Placental pericyte (primary cell): Measurements from ENCODE around the gene IL12RB1. TPM values are rescaled to one million over a fixed set of nuclear protein-coding genes. Genes with fewer than 3 reads are reported as not detected.

Experiments
- total RNA-seq: library from RNA; depleted of rRNA; stranded (reverse); fragments of >200 nt; gene quantifications from 2 replicates; pipeline ENCODE4 v1.2.3, GENCODE V29; 2012

The IL12RB1 gene
- 0.43 and 0.88 TPM in 2 replicates for total RNA-seq

GRCh38 chr19:18086590-18087138 lies at the start of gene IL12RB1:
TSS of gene IL12RB1 (minus strand) at chr19:18086934. CDS start at chr19:18086823, 111 bp downstream.

GRCh38 chr19:18097217-18097992 lies 10.7 kb upstream of the IL12RB1 start, which contains the start of gene MAST3:
TSS of gene MAST3 (plus strand) at chr19:18097778. CDS start at chr19:18097793, 15 bp downstream.

Other genes starting within 250 kb of the IL12RB1 start
- gene JAK3, start 239.0 kb downstream of the IL12RB1 start, total RNA-seq, result 3.9 and 4.8 TPM in 2 replicates
- 1,284 and 1,800 TPM in 2 replicates for gene RPL18A, start 227.0 kb downstream of the IL12RB1 start, total RNA-seq
- gene SLC5A5, start 215.0 kb downstream of the IL12RB1 start, total RNA-seq, result not detected in 2 replicates
- gene CCDC124, start 153.9 kb downstream of the IL12RB1 start, total RNA-seq, result 27.5 and 35.2 TPM in 2 replicates
- gene KCNN1, start 119.8 kb downstream of the IL12RB1 start, total RNA-seq, result not detected in 2 replicates
- gene ARRDC2, start 78.8 kb downstream of the IL12RB1 start, total RNA-seq, result 4.6 and 8.9 TPM in 2 replicates
- 3.0 and 3.1 TPM in 2 replicates for gene MAST3, start 10.8 kb upstream of the IL12RB1 start, total RNA-seq
- 23.2 and 47.7 TPM in 2 replicates for gene PIK3R2, start 66.2 kb upstream of the IL12RB1 start, total RNA-seq
- 23.9 and 24.3 TPM in 2 replicates for gene IFI30, start 86.9 kb upstream of the IL12RB1 start, total RNA-seq
- gene MPV17L2, start 106.3 kb upstream of the IL12RB1 start, total RNA-seq, result 21.3 and 42.0 TPM in 2 replicates
- 2.0 and 3.1 TPM in 2 replicates for gene RAB3A, start 117.1 kb upstream of the IL12RB1 start, total RNA-seq
- 0.29 and 1.3 TPM in 2 replicates for gene PDE4C, start 139.5 kb upstream of the IL12RB1 start, total RNA-seq
- 0.57 and 1.1 TPM in 2 replicates for gene IQCN, start 187.5 kb upstream of the IL12RB1 start, total RNA-seq
- 120 and 186 TPM in 2 replicates for gene JUND, start 194.7 kb upstream of the IL12RB1 start, total RNA-seq
- 88.8 and 171 TPM in 2 replicates for gene LSM4, start 236.1 kb upstream of the IL12RB1 start, total RNA-seq